Prostate gland (tissue), 2 donors: ENCODE measurements around the gene NSF. TPM values are rescaled to one million over a fixed set of nuclear protein-coding genes. Genes with fewer than 3 reads are reported as not detected.

Experiments
- DNase-seq: peaks from one replicate; pipeline ENCODE4 v3.0.0-alpha.2; 2019; ENCODE audit warnings: low spot score
- H3K27ac ChIP-seq, 2 donors: fragments of 200-600 bp; sonication (generic); 2 replicates each; pipeline ENCODE4 v1.5.1; 2017 to 2019
- H3K27me3 ChIP-seq: fragments of 200-600 bp; sonication (generic); replicated peaks from 2 replicates; pipeline ENCODE4 v1.5.1; 2019; ENCODE audit not compliant: insufficient read depth
- H3K36me3 ChIP-seq, 2 donors: fragments of 200-600 bp; sonication (generic); 1 replicate in 1 of 2; 2 replicates in 1 of 2; pipeline versions ENCODE4 v1.5.1 to v1.8.1; 2017 to 2019
- H3K4me1 ChIP-seq: fragments of 200-600 bp; sonication (generic); replicated peaks from 2 replicates; pipeline ENCODE4 v1.5.1; 2019
- H3K4me3 ChIP-seq, 2 donors: fragments of 200-600 bp; sonication (generic); 2 replicates each; pipeline ENCODE4 v1.5.1; 2017 to 2019
- H3K9me3 ChIP-seq: fragments of 200-600 bp; sonication (generic); 2 replicates; pipeline ENCODE4 v1.5.1; 2017
- POLR2A ChIP-seq: fragments of 450-650 bp; IDR thresholded peaks from one replicate; pipeline ENCODE4 v1.6.1; 2016; ENCODE audit warnings: antibody characterized with exemption, mild to moderate bottlenecking
- POLR2AphosphoS5 ChIP-seq: sonication (generic); formaldehyde crosslinking; IDR thresholded peaks from one replicate; pipeline ENCODE4 v1.6.1; 2017; ENCODE audit warnings: antibody characterized with exemption
- WGBS: methylation state at CpG from one replicate; pipeline ENCODE4 v1.1.5; 2018; 5-methylcytosine and 5-hydroxymethylcytosine counted together
- intact Hi-C: fragments of 100-400 bp; cut with DNase I; formaldehyde crosslinking; loops from one replicate; pipeline ENCODE4 v1.14.2; 2022
- total RNA-seq, 2 donors: library from RNA; depleted of rRNA; stranded (reverse); fragments of >200 nt; gene quantifications; one replicate each; pipeline ENCODE4 v1.1.0, GENCODE V29; 2016
- TF ChIP-seq, protein P1 (sequence below), 4 experiments: fragments of 200-600 bp in 2 of 4; fragments of 450-650 bp in 2 of 4; sonication (generic) in 2 of 4; IDR thresholded peaks; 1 replicate in 3 of 4; 2 replicates in 1 of 4; pipeline ENCODE4 v1.5.1; 2016 to 2019; ENCODE audit warnings: antibody characterized with exemption in 4 of 4, mild to moderate bottlenecking in 2 of 4, moderate library complexity in 2 of 4

NSF gene
- total RNA-seq, 2 donors from 2014 or later: 24.7 to 48.1 TPM

GRCh38 chr17:46730679-46731078 is 140.2 kb downstream of the NSF start:
- no peaks in the 10 kb centered on the region for H3K36me3 ChIP-seq
- DNase-seq: no peak
- TF ChIP-seq POLR2A: no peak
- TF ChIP-seq, protein P1, sequence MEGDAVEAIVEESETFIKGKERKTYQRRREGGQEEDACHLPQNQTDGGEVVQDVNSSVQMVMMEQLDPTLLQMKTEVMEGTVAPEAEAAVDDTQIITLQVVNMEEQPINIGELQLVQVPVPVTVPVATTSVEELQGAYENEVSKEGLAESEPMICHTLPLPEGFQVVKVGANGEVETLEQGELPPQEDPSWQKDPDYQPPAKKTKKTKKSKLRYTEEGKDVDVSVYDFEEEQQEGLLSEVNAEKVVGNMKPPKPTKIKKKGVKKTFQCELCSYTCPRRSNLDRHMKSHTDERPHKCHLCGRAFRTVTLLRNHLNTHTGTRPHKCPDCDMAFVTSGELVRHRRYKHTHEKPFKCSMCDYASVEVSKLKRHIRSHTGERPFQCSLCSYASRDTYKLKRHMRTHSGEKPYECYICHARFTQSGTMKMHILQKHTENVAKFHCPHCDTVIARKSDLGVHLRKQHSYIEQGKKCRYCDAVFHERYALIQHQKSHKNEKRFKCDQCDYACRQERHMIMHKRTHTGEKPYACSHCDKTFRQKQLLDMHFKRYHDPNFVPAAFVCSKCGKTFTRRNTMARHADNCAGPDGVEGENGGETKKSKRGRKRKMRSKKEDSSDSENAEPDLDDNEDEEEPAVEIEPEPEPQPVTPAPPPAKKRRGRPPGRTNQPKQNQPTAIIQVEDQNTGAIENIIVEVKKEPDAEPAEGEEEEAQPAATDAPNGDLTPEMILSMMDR (IDR thresholded peaks at IDR 0.05): no peak
- no peak for TF ChIP-seq POLR2AphosphoS5
- 100% methylated on average over 1 of the region's 1 CpG for WGBS
- no peak overlapping the region for H3K4me3 ChIP-seq
- H3K27me3 ChIP-seq: no peaks in the 10 kb centered on the region
- no peak overlapping the region for H3K27ac ChIP-seq
- no peaks in the 10 kb centered on the region for H3K4me1 ChIP-seq
- no peaks in the 10 kb centered on the region for H3K9me3 ChIP-seq
- intact Hi-C loops: no loop called here

- no peaks in the 10 kb centered on the region for H3K4me1 ChIP-seq
- no peaks in the 10 kb centered on the region for H3K36me3 ChIP-seq
- H3K27ac ChIP-seq: no peak overlapping the region
- H3K27me3 ChIP-seq: no peaks in the 10 kb centered on the region
- DNase-seq: no peak
- intact Hi-C loops: no loop called here
- TF ChIP-seq POLR2AphosphoS5 (no peak), POLR2A (no peak)
- TF ChIP-seq, protein P1 (IDR thresholded peaks at IDR 0.05): no peak
- no peaks in the 10 kb centered on the region for H3K9me3 ChIP-seq
- 77% methylated on average over 1 of the region's 1 CpG for WGBS
- no peak overlapping the region for H3K4me3 ChIP-seq
These were observed 141.7 kb downstream of the NSF start for GRCh38 chr17:46732160-46732559.

GRCh38 chr17:46732754-46733398 is 142.4 kb downstream of the NSF start:
- WGBS: 75% methylated on average over 7 of the region's 7 CpGs
- no peak for DNase-seq

DNA sequence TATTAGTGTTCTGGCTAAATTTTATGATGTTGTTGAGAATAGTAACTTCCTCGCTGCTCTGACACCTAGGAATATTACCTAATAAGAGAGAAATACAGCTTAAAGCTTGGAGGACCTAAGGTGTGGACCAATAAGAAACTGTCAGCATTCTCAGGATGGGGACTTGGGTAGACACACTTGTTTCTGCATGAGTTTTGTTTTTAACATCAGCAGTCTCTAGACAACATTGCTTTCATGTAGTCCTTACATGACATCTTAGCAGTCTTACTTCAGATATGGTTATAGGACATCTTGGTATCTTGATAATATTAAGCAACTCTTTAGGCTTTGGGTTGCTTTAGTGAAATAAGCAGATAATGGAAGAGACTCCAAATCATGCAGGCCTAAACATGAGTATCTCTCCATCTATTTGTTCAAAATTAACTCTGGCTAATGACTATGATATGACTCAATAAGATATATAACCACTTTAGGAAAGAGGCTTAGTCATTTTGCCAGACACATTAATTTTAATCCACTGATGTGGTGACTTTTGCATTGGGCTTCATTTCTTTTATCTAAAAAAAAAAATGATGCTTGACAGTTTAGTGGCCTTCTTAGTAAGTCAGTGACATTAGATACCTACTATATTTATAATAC is 143.5 kb downstream of the NSF start:
- no peak for DNase-seq
- no peak for TF ChIP-seq POLR2A
- Histone ChIP-seq H3K27me3 (no peaks in the 10 kb centered on the region), H3K36me3 (no peaks in the 10 kb centered on the region), H3K9me3 (no peaks in the 10 kb centered on the region), H3K4me3 (no peak overlapping the region), H3K27ac (no peak overlapping the region), H3K4me1 (no peaks in the 10 kb centered on the region)
- intact Hi-C loops: no loop called here
- 96% methylated on average over 1 of the region's 1 CpG for WGBS

More at GRCh38 chr17:46732754-46733398, 142.4 kb downstream of the NSF start:
- H3K4me1 ChIP-seq: no peaks in the 10 kb centered on the region
- no peaks in the 10 kb centered on the region for H3K36me3 ChIP-seq
- intact Hi-C loops: no loop called here
- H3K27me3 ChIP-seq: no peaks in the 10 kb centered on the region
- no peak overlapping the region for H3K27ac ChIP-seq
- H3K9me3 ChIP-seq: no peaks in the 10 kb centered on the region
- TF ChIP-seq POLR2AphosphoS5 (no peak), POLR2A (no peak)
- TF ChIP-seq, protein P1 (IDR thresholded peaks at IDR 0.05): no peak
- H3K4me3 ChIP-seq: no peak overlapping the region

DNA sequence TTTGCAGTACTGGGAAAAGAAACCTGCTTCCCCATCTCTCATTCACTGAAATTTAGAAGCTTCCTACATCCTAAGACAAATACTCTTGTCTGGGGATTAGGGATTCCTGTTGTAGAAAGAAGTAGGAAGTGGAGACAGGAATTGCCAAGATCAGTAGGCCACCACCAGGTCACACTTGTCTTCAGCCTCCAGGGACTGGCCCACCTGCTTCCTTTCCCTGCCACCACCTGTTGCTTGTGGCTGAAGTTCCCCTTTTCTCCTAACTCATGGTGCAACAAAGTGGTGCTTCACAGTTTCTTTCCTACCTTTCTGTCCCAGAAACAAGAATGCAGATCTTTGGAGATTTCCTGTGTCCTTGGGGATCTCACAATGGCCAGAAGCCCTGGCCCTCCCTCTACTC is 145.6 kb downstream of the NSF start:
- H3K4me1 ChIP-seq: no peaks in the 10 kb centered on the region
- no peak for TF ChIP-seq POLR2AphosphoS5
- TF ChIP-seq, protein P1 (IDR thresholded peaks at IDR 0.05): no peak
- TF ChIP-seq POLR2A: no peak

More for the DNA sequence above, 145.6 kb downstream of the NSF start:
- H3K27me3 ChIP-seq: no peaks in the 10 kb centered on the region
- H3K27ac ChIP-seq: no peak overlapping the region
- H3K4me3 ChIP-seq: no peak overlapping the region
- DNase-seq: no peak
- intact Hi-C loops: no loop called here
- H3K9me3 ChIP-seq: no peaks in the 10 kb centered on the region
- H3K36me3 ChIP-seq: no peaks in the 10 kb centered on the region
